Spleen (tissue), 11 donors: ENCODE measurements around the gene SLC25A43. TPM values are rescaled to one million over a fixed set of nuclear protein-coding genes. Genes with fewer than 3 reads are reported as not detected.
"Not testable (repeated sequence)": the region's sequence is repeated elsewhere in the genome, so short reads cannot be mapped to it uniquely, and the experiment has no call there.

Source experiments
- DNase-seq: peaks from one replicate; pipeline ENCODE4 v3.0.0-alpha.2; 2020
- H3K27ac ChIP-seq, 8 donors: fragments of 200-600 bp; sonication (generic) in 7 of 8; 1 replicate in 4 of 8; 2 replicates in 4 of 8; pipeline versions ENCODE4 v1.5.0 to v1.8.0; 2016 to 2021; ENCODE audit warnings: inconsistent platforms in 4 of 8, mild to moderate bottlenecking in 4 of 8, moderate library complexity in 1 of 8
- H3K27me3 ChIP-seq, 7 donors: fragments of 200-600 bp; sonication (generic) in 6 of 7; replicated peaks in 1 of 7; 1 replicate in 4 of 7; 2 replicates in 3 of 7; pipeline versions ENCODE4 v1.5.0 to v1.8.0; 2016 to 2021; ENCODE audit warnings: inconsistent platforms in 3 of 7, mild to moderate bottlenecking in 1 of 7
- H3K36me3 ChIP-seq, 6 donors: fragments of 200-600 bp; sonication (generic) in 5 of 6; 1 replicate in 4 of 6; 2 replicates in 2 of 6; pipeline versions ENCODE4 v1.5.0 to v1.8.0; 2016 to 2021; ENCODE audit warnings: inconsistent platforms in 2 of 6
- H3K4me1 ChIP-seq, 6 donors: fragments of 200-600 bp; sonication (generic) in 5 of 6; 1 replicate in 3 of 6; 2 replicates in 3 of 6; pipeline versions ENCODE4 v1.5.0 to v1.8.0; 2016 to 2021; ENCODE audit warnings: inconsistent platforms in 3 of 6
- H3K4me3 ChIP-seq, 8 donors: fragments of 200-600 bp; sonication (generic) in 7 of 8; 1 replicate in 4 of 8; 2 replicates in 4 of 8; pipeline versions ENCODE4 v1.5.0 to v1.8.0; 2016 to 2021; ENCODE audit warnings: inconsistent platforms in 4 of 8, mild to moderate bottlenecking in 4 of 8, moderate library complexity in 2 of 8
- H3K9me3 ChIP-seq, 8 donors: fragments of 200-600 bp; sonication (generic) in 7 of 8; 1 replicate in 4 of 8; 2 replicates in 4 of 8; pipeline versions ENCODE4 v1.5.0 to v1.8.0; 2016 to 2021; ENCODE audit warnings: inconsistent platforms in 4 of 8
- CTCF ChIP-seq, 11 experiments: fragments of 200-600 bp in 7 of 11; fragments of 450-650 bp in 4 of 11; sonication (generic) in 4 of 11; IDR thresholded peaks in 8 of 11; conservative IDR thresholded peaks in 3 of 11; 1 replicate in 7 of 11; 2 replicates in 4 of 11; pipeline versions ENCODE4 v1.4.0 to v1.8.0; 2016 to 2021; ENCODE audit warnings: antibody characterized with exemption in 11 of 11, inconsistent platforms in 4 of 11, mild to moderate bottlenecking in 1 of 11
- POLR2A ChIP-seq, 3 donors: fragments of 450-650 bp; IDR thresholded peaks; one replicate each; pipeline ENCODE4 v1.5.1; 2017; ENCODE audit warnings: antibody characterized with exemption in 3 of 3, mild to moderate bottlenecking in 1 of 3
- POLR2AphosphoS5 ChIP-seq, 3 donors: sonication (generic); formaldehyde crosslinking; IDR thresholded peaks; one replicate each; pipeline ENCODE4 v1.5.1; 2017; ENCODE audit warnings: antibody characterized with exemption in 3 of 3
- WGBS, 5 donors: extraction: QIAGEN DNeasy Blood & Tissue Kit in 3 of 5; methylation state at CpG; one replicate each; pipeline versions ENCODE4 v1.1.5 to v1.1.7; 2013 to 2018; 5-methylcytosine and 5-hydroxymethylcytosine counted together
- intact Hi-C: fragments of 100-400 bp; cut with DNase I; formaldehyde crosslinking; loops from one replicate; pipeline ENCODE4 v1.15.0; 2023; ENCODE audit warnings: low total_unique reads
- polyA plus RNA-seq, 3 donors: library from polyadenylated mRNA; stranded (reverse); fragments of 200-250 nt; gene quantifications; one replicate each; pipeline ENCODE4 v1.2.1, GENCODE V29; 2013
- total RNA-seq, 7 donors: library from RNA; depleted of rRNA in 3 of 7; stranded (reverse); fragments of >200 nt in 3 of 7; fragmentation: NEBNext Ultra II Directional in 4 of 7; extraction: Animal tissue kit (Norgen Biotek cat#: 25700) in 4 of 7; gene quantifications; one replicate each; pipeline versions ENCODE4 v1.1.0 to v1.2.1, GENCODE V29; 2016 to 2021
- donor health status: healthy with polysubstance abuse.
- donor health status: DM: no; HTN: no; CAD: no; lungs with moderate emphysema.
- donor health status: DM: no; HTN: no; CAD: no.
- donor health status: Bipolar disorder and iron deficiency.
- donor health status: healthy.
- donor health status: DM: no; HTN: no; CAD: no.
- donor health status: DM: yes; HTN: yes; CAD: no.

Gene SLC25A43
- total and polyA plus RNA-seq, 10 donors = 5.5 to 13.7 (median 9.5) TPM

- H3K4me1 ChIP-seq = no peaks in the 10 kb centered on the region
- no peaks in the 10 kb centered on the region for H3K9me3 ChIP-seq
- no peaks in the 10 kb centered on the region for H3K27me3 ChIP-seq
- WGBS, 5 donors = 43 to 91% (median 54%) methylated on average over 1 of the region's 1 CpG
- intact Hi-C loops = no loop called here
- no peak overlapping the region for H3K27ac ChIP-seq
- no peak for DNase-seq
- H3K4me3 ChIP-seq = no peak overlapping the region
- H3K36me3 ChIP-seq = no peaks in the 10 kb centered on the region
- TF ChIP-seq CTCF (IDR thresholded peaks at IDR 0.05 in 8 of 11, conservative IDR thresholded peaks at IDR 0.05 in 3 of 11) (no peak), POLR2A (IDR thresholded peaks at IDR 0.05) (no peak), POLR2AphosphoS5 (IDR thresholded peaks at IDR 0.05) (no peak)
Observed at GRCh38 chrX:119381349-119381944, 17.7 kb upstream of the SLC25A43 start.

- no peak for TF ChIP-seq CTCF (IDR thresholded peaks at IDR 0.05 in 8 of 11, conservative IDR thresholded peaks at IDR 0.05 in 3 of 11)
- TF ChIP-seq POLR2AphosphoS5 (IDR thresholded peaks at IDR 0.05) = no peak
- TF ChIP-seq POLR2A (IDR thresholded peaks at IDR 0.05) = no peak
- no peaks in the 10 kb centered on the region for H3K36me3 ChIP-seq
- no peaks in the 10 kb centered on the region for H3K4me1 ChIP-seq
- H3K9me3 ChIP-seq = no peaks in the 10 kb centered on the region
- no peak overlapping the region for H3K4me3 ChIP-seq
- intact Hi-C loops = no loop called here
- no peaks in the 10 kb centered on the region for H3K27me3 ChIP-seq
- no peak overlapping the region for H3K27ac ChIP-seq
- DNase-seq = no peak
Observed at GRCh38 chrX:119382606-119383005, 16.5 kb upstream of the SLC25A43 start.

- WGBS, 5 donors = 62 to 87% (median 69%) methylated on average over 2 to 4 of the region's 4 CpGs
- H3K36me3 ChIP-seq, DNase-seq, H3K9me3 ChIP-seq, H3K27ac ChIP-seq, H3K4me1 ChIP-seq, intact Hi-C loops, H3K27me3 ChIP-seq, H3K4me3 ChIP-seq: not testable (repeated sequence)
Observed at GRCh38 chrX:119386685-119387084, 12.5 kb upstream of the SLC25A43 start.

- H3K36me3 ChIP-seq, H3K27ac ChIP-seq, DNase-seq, H3K4me3 ChIP-seq, H3K4me1 ChIP-seq, H3K9me3 ChIP-seq, intact Hi-C loops, H3K27me3 ChIP-seq: not testable (repeated sequence)
- 80 to 97% (median 94%) methylated on average over 7 to 18 of the region's 20 CpGs; no CpG with 5 or more reads in 1 of the 5 donors for WGBS, 5 donors
Observed at GRCh38 chrX:119387426-119387825, 11.7 kb upstream of the SLC25A43 start.

- WGBS, 5 donors = 69 to 84% (median 76%) methylated on average over 4 of the region's 4 CpGs
- Histone ChIP-seq H3K27me3 (no peaks in the 10 kb centered on the region), H3K9me3 (no peaks in the 10 kb centered on the region), H3K27ac (no peak overlapping the region), H3K36me3 (no peaks in the 10 kb centered on the region), H3K4me1 (no peaks in the 10 kb centered on the region), H3K4me3 (peak overlapping the region in 1 of 8 donors; percentile 8)
- intact Hi-C loops = no loop called here
- TF ChIP-seq POLR2A (IDR thresholded peaks at IDR 0.05) (no peak), POLR2AphosphoS5 (IDR thresholded peaks at IDR 0.05) (no peak), CTCF (IDR thresholded peaks at IDR 0.05 in 8 of 11, conservative IDR thresholded peaks at IDR 0.05 in 3 of 11) (no peak)
- DNase-seq = no peak
Observed at GRCh38 chrX:119389214-119389613, 9.9 kb upstream of the SLC25A43 start.
